NCI-H1417 treated with DMSO at 0.1 percent for 48 hours (cell line): ENCODE data around the gene IL16.

ENCODE experiments used
- DNase-seq: peaks from one replicate; lab custom pipeline; 2025; lab: John Stamatoyannopoulos, UW

Gene IL16

GRCh38 chr15:81295486-81296121 lies 98.9 kb downstream of the IL16 start:
- no peak for DNase-seq

- no peak for DNase-seq
Observed at GRCh38 chr15:81296186-81296585, 99.5 kb downstream of the IL16 start.

GRCh38 chr15:81296673-81297072 lies 100.0 kb downstream of the IL16 start:
- peak; percentile 4 for DNase-seq

GRCh38 chr15:81297147-81297572 lies 100.5 kb downstream of the IL16 start:
- no peak for DNase-seq

- no peak for DNase-seq
Observed at GRCh38 chr15:81297603-81298575, 101.2 kb downstream of the IL16 start.

- no peak for DNase-seq
Observed at GRCh38 chr15:81298611-81299010, 101.9 kb downstream of the IL16 start.

- no peak for DNase-seq
Observed at GRCh38 chr15:81299156-81299555, 102.5 kb downstream of the IL16 start.

- DNase-seq = no peak
Observed at GRCh38 chr15:81299630-81300273, 103.1 kb downstream of the IL16 start.

- no peak for DNase-seq
Observed at GRCh38 chr15:81301385-81301784, 104.7 kb downstream of the IL16 start.

- no peak for DNase-seq
Observed at GRCh38 chr15:81301815-81302399, 105.2 kb downstream of the IL16 start.

- no peak for DNase-seq
Observed at GRCh38 chr15:81302701-81303109, 106.0 kb downstream of the IL16 start.

- DNase-seq = no peak
Observed at GRCh38 chr15:81303244-81304225, 106.9 kb downstream of the IL16 start.

GRCh38 chr15:81304226-81304625 lies 107.5 kb downstream of the IL16 start:
- DNase-seq = no peak

- no peak for DNase-seq
Observed at GRCh38 chr15:81308260-81308659, 111.6 kb downstream of the IL16 start.

- no peak for DNase-seq
Observed at GRCh38 chr15:81309647-81310450, 113.2 kb downstream of the IL16 start.

- no peak for DNase-seq
Observed at GRCh38 chr15:81310480-81310879, 113.8 kb downstream of the IL16 start.

GRCh38 chr15:81311752-81312464 lies 115.2 kb downstream of the IL16 start:
- DNase-seq = no peak

GRCh38 chr15:81312790-81313543 lies 116.3 kb downstream of the IL16 start:
- DNase-seq = no peak

- no peak for DNase-seq
Observed at GRCh38 chr15:81313686-81314085, 117.0 kb downstream of the IL16 start.
